ENCODE measurements around the gene AKR1D1.
"Not testable (repeated sequence)": the region's sequence is repeated elsewhere in the genome, so short reads cannot be mapped to it uniquely, and the experiment has no call there.

AKR1D1 gene

DNA sequence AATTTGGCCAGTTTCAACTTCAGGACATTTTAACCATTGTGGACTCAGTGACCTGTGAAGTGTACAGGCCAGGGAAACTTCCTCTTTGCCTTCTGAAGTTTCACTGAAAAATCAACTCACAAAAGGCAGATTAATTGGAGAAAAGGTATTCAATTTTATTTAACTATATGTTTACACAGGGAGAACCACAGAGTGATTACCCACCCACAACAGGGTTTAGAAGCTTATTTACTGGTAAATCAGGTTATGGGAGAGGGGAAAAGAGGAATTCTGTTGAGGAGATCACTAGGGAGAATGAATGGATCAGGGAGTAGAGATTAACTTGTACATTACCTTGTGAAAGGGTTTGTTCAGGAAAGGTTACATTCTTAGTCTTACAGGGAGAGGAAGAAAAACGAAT, 1.7 kb upstream of the AKR1D1 start:
- DNase-seq: no peak

- no peak for DNase-seq
Observed at GRCh38 chr7:138075350-138075749, 909 bp upstream of the AKR1D1 start.

DNA sequence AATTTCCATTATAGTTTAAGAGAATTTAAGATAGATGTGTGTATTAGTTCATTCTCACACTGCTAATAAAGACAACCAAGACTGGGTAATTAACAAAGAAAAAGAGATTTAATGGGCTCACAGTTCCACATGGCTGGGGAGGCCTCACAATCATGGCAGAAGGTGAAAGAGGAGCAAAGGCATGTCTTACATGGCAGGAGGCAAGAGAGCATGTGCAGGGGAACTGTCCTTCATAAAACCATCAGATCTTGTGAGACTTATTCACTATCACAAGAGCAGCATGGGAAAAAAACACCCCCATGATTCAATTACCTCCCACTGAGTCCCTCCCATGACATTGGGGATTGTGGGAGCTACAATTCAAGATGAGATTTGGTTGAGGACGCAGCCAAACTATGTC, 473 bp upstream of the AKR1D1 start:
- not testable (repeated sequence) for DNase-seq

- DNase-seq: no peak
Observed at GRCh38 chr7:138077809-138078208, 1.6 kb downstream of the AKR1D1 start.

GRCh38 chr7:138079137-138079536, 2.9 kb downstream of the AKR1D1 start:
- DNase-seq: no peak

DNA sequence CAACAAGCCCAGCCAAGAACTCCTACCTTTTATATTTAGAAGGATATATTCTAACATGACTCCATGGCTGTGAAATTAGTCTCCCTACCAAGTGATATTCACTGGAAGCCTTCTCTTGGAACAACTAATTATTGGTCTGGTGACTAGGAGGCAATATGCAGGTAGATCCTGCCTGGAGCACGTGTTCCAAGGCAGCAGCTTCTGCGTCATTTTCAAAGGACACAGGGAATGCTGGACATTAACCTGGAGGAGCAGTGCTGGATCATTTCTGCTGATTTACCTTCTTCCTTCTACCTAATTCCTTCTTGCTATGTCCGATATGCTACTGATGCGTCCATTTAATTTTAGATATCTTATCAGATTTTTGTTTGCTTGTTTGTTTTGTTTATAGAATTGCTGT, 5.6 kb downstream of the AKR1D1 start:
- no peak for DNase-seq

DNA sequence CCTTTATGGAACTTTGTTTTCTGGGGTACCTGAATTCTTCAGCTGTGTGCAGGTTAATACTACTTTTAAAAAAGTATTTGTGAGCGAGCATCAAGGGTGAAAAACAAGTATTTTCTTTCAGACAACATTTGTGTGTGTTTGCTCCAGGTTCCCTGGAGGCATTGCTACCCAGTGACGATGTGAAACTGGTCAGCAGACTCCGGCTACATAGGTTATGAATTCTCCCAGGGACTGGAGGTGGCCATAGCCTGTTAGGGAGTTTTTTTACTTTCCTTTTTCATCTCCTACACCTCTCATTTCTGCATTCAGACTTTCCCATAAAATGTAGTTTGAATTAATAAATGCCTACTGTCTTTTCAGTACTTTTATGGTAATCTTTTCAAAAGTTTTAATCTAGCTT, 7.6 kb downstream of the AKR1D1 start:
- no peak for DNase-seq

DNA sequence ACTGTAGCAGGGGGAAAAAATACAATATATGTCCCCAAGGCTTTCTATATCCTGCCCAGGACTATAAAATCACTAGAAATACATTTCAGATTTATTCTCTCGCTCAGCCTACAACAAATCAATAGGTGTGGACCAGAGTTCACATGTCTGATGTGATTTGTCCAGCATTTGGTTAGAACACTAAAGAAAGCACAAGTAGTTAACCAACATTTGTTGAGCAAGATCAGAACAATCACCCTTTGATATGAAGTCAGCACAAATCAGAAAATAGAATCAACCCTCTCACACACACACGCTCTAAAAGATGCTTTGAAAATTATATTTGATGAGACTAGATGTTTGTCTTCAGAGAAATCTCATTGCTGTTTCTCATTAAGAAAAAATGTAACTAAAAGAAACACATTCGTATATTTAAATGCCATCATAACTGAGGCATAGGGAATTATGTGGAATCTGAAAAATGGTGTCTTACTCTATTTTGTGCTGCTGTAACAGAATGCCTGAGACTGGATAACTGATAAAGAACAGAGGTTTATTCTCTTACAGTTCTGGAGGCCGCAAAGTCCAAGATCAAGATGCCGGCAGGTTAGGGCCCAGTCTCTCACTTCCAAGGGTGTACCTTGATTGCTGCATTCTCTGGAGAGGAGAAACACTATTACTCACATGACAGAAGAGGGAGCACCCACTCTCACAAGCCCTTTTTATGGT, 10.5 kb downstream of the AKR1D1 start:
- no peak for DNase-seq

GRCh38 chr7:138089080-138089901, 13.0 kb downstream of the AKR1D1 start:
- DNase-seq: no peak

GRCh38 chr7:138091032-138091431, 14.8 kb downstream of the AKR1D1 start:
- no peak for DNase-seq

DNA sequence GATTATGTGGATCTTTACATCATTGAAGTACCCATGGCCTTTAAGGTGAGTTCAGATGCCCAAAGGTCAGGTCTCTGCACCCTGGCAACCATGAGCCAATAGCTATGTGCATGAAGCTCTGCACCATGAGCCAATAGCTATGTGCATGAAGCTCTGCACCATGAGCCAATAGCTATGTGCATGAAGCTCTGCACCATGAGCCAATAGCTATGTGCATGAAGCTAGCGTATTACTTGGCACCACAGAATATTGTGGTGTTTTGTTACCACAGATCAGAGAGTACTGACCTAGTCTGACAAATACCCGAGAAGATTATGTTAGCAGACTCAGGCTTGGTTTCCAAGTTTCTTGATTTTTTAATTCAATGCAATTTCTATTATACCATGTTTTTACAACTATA, 15.6 kb downstream of the AKR1D1 start:
- DNase-seq: not testable (repeated sequence)

DNA sequence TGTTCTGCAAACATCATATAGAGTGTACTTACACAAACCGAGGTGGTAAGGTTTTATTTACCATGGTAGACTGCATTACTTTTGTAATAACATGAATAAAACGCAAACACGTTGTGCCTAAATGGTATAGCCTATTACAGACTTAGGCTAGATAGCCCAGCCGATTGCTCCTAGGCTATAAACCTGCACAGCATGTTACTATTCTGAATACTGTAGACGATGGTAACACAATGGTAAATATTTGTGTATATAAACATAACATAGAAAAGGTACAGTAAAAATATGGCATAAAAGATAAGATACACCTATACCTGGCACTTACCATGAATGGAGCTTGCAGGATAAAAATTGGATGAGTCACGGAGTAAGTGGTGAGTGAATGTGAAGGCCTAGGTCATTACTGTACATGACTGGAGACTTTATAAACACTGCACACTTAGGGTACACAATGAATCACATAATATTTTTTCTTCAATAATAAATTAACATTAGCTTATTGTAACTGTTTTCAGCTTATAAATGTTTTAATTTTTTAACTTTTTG, 16.3 kb downstream of the AKR1D1 start:
- no peak for DNase-seq

GRCh38 chr7:138095972-138096935, 20.0 kb downstream of the AKR1D1 start:
- DNase-seq: no peak

- DNase-seq: no peak
Observed at GRCh38 chr7:138097064-138097741, 20.9 kb downstream of the AKR1D1 start.

DNA sequence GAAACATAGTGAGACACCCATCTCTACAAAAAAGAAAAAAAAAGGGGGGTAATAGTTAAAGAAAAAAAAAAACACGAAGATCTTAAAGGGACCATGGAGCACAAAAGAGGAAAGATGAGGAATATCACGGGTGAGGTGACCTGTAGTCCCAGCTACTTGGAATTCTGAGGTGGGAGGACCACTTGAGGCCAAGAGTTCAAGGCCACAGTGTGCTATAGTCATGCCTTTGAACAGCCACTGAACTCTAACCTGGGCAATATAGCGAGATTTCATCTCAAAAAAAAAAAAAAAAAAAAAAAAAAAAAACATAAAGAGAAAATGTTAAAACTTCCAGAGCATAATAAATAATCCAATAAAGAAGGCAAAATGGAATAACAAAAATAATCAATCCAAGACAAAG, 23.6 kb downstream of the AKR1D1 start:
- no peak for DNase-seq

GRCh38 chr7:138105221-138105620, 29.0 kb downstream of the AKR1D1 start:
- no peak for DNase-seq

- no peak for DNase-seq
Observed at GRCh38 chr7:138115047-138115446, 38.8 kb downstream of the AKR1D1 start.

DNA sequence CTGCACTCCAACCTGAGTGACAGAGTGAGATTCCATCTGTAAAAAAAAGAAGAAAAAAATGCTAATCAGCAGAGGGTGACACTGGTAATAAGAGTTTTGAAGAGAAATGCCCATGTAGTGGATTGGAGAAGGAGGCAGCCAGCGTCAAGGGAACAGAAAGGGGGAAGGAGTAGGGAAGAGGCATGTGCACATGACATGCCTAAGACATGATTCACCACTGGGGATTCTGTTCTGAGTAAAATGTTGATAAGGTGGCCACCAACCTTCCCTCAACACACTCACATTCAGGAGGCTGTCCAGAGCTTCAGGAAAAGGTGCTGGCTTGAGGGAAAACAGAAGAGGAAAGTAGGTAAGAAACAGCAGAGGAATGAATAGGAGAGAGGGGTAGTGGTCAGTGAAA, 39.9 kb downstream of the AKR1D1 start:
- no peak for DNase-seq

GRCh38 chr7:138116892-138117291, 40.6 kb downstream of the AKR1D1 start:
- no peak for DNase-seq

- DNase-seq: no peak
Observed at GRCh38 chr7:138120140-138120827, 44.0 kb downstream of the AKR1D1 start.

DNA sequence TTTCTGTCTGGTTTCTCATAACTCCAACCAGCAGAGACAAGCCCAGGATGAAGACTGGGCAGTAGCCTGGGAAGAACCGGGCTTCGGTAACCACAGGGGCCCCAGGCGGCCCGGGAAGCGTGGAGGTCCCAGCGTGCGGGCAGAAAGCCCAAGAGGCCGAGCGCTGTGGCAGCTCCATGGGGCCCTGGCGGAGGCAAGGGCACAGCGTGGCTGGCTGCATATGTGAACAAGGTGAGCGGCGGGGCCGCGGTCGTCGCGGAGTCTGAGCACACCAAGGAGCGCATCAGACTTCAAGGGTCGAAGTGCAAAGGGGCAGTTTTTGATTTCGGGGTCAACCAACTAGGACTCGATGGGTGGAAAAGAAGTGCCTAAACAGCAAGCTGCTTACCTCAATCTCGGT, 45.9 kb downstream of the AKR1D1 start:
- no peak for DNase-seq

- DNase-seq: no peak
Observed at GRCh38 chr7:138125119-138125518, 48.9 kb downstream of the AKR1D1 start.
